IPS-18c (cell line): Measurements from ENCODE around the gene AMZ1.
"Not testable (repeated sequence)": the region's sequence is repeated elsewhere in the genome, so short reads cannot be mapped to it uniquely, and the experiment has no call there.

Experiments used
- H3K4me3 ChIP-seq: 2 replicates; pipeline ENCODE4 v1.7.0; 2013; ENCODE audit warnings: low read depth, mild to moderate bottlenecking, low read length, moderate library complexity; ENCODE audit not compliant: insufficient read depth
- H3K9me3 ChIP-seq: one replicate; pipeline ENCODE4 v1.6.1; 2013; ENCODE audit warnings: mild to moderate bottlenecking, low read length, moderate library complexity; ENCODE audit not compliant: control insufficient read depth, insufficient read depth

Gene AMZ1

DNA sequence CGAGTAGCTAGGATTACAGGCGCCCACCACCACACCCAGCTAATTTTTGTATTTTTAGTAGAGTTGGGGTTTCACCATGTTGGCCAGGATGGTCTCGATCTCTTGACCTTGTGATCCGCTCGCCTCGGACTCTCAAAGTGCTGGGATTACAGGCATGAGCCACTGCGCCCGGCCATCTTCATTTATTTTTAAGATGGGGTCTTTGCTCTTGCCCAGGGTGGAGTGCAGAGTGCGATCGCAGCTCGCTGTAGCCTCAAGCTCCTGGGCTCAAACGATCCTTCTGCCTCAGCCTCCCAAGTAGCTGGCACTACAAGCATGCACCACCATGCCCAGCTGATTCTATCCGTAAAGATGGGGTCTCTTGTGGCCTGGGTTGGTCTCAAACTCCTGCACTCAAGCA, 39.2 kb downstream of the AMZ1 start:
- not testable (repeated sequence) for H3K9me3 ChIP-seq, H3K4me3 ChIP-seq

DNA sequence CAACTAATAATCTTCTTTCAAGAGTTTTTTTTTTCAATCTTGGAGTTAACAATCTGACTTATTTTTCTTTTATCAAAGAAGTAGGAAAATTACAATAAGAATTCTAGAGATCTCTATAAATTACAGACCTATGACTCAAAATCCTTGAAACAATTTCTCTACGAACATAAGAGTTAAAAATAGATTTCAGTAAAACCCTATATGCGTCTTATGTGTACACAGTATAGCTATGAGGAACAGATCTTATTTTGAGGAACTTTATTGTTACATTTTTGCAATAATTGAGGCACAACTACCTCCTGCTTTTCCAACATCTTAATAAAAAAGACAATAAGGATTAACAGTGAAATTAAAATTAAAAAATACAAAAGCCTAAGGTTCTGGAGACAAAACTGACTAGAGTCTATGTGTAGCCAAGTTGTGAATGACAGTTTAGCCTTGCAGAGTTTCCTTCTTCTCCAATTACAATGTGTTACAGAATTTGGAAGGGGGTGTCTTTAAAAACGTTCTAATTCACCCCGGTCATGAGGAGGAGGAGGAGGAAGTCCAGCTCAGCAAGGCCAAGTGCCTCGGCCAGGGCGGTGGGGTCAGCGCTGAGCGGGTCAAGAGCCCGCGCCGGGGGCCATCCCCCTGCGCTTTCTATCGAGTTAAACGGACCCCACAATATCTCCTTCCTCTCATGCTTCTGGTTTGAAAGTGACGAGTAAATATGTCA, 40.5 kb downstream of the AMZ1 start:
- Histone ChIP-seq H3K4me3 (no peak overlapping the region), H3K9me3 (no peaks in the 10 kb centered on the region)

DNA sequence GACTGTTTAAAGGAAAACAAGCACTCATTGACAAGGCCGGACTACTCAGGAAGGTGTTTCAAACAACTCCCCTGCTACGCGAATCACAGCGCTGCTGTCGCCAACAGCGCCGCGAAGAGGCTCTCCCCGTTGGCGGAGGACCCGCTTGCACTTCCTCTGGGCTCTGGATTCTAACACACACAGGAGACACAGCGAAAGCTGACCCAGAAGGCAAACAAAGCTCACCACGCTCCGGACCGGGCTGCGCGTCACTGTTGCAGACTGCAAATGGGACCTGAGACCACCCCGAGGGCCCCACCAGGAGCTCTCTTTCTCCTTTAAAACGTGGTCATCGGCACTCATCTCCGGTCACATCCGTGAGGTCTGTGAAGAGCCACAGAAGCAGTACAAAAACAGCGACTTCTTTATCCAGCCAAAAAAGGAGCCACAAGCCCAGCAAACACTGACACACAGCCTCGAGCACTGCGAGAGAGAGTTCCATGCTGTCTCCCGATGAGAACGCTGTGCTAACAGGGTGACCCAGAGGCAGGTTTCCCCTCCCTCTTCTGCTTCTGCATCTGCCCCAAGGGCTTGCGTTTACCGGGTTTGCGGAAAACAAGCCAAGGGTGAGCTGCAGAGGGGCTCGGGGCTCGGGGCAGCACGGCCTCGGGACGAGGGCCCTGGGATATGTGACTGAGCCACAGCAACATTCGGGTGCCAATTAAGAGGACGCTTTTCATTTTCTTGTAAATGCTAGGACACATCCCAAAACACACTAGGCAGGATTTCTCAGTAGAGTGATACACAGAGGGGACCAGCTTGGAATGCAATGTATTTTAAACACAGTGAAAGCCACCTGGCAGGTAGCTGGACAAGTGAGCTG, 41.3 kb downstream of the AMZ1 start:
- Histone ChIP-seq H3K9me3 (no peaks in the 10 kb centered on the region), H3K4me3 (no peak overlapping the region)

DNA sequence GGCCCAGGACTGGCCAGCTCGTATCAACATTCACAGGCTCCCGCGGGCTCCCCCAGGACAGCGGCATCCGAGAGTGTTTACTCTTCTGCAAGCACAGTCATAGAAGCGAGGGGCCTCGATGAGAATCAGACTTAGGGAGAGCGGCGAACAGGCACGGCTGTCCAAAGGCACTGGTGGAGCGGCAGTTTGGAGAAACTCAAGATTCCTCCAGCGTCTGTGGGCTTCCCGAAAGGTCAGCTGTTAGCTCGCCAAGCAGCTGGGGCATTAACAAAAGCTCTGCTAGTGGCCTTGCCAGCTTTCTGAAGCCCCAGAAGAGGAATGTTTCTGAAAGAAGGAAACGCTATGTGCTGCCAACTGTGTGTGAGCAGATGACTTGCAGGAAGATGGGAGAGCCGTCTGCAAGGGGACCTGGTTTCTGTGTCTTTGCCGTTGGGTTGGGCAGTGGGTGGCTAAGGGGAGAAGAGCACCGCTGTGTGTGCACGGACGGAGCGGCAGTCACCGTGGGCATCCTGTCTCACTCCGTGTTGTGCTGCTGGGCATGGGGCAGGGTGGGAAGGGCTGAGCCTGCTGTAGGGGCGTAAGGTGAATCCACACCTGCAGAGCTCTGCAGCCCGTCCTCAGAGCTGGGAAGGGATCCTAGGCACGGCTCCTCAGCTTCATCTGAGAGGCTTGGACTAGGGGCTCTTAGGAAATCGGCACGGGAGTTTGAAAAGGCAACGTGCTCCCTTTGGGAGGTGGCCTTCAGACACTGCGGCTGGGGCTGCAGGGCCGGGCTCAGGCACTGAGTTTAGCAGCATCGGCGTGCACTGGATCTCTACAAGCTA, 42.1 kb downstream of the AMZ1 start:
- Histone ChIP-seq H3K4me3 (no peak overlapping the region), H3K9me3 (no peaks in the 10 kb centered on the region)

DNA sequence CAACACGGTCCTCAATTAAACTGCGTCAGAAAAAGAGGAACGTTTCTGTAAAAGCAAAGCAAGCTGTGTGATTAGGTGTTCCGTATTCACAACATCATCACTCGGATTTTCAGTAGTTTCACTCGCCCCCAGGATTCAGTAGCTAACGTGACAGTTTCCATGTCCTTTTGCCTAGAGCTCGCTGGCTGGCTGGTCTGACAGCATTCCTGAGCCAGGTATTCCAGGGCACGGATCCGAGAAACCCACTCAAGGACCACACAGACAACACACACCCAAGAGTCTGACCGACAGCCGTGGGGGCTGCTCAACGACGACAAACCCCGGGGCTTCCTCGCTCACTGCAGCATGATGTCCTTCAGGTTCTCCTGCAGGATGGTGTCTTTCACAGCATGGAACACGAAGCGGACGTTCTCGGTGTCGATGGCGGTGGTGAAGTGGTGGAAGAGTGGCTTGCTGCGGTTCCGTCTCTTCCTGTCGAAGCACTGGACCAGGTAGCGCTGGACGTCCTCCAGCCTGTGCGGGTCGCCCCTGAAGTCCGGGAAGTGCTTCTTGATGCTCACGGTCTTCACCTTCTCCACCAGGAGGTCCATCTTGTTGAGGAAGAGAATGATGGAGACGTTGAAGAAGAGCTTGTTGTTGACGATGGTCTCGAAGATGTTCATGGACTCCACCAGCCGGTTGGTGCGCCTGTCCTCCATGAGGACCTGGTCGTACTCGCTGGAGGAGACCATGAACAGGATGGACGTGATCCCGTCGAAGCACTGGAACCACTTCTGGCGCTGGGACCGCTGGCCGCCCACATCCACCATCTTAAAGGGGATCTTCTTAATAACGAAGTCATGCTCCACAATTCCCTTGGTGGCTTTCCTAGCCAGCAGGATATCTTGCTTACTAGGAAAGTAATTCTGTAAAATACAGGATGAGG, 43.1 kb downstream of the AMZ1 start:
- no peaks in the 10 kb centered on the region for H3K9me3 ChIP-seq
- H3K4me3 ChIP-seq: no peak overlapping the region

DNA sequence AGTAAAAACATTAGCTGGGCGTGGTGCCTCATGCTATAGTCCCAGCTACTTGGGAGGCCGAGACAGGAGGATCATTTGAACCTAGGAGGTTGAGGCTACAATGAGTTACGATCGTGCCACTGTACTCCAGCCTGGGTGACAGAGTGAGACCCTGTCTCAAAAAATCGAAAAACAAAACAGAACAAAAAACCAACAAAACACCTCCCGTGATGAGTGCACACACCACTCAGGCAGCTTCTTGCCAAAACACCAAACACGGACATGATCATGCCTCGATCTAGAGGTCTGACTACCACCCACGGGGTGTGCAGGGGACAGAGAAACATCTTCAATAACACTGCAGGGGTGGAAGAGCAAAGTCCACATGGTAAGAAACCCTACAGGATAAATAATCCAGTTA, 44.4 kb downstream of the AMZ1 start:
- Histone ChIP-seq H3K4me3 (no peak overlapping the region), H3K9me3 (no peaks in the 10 kb centered on the region)

DNA sequence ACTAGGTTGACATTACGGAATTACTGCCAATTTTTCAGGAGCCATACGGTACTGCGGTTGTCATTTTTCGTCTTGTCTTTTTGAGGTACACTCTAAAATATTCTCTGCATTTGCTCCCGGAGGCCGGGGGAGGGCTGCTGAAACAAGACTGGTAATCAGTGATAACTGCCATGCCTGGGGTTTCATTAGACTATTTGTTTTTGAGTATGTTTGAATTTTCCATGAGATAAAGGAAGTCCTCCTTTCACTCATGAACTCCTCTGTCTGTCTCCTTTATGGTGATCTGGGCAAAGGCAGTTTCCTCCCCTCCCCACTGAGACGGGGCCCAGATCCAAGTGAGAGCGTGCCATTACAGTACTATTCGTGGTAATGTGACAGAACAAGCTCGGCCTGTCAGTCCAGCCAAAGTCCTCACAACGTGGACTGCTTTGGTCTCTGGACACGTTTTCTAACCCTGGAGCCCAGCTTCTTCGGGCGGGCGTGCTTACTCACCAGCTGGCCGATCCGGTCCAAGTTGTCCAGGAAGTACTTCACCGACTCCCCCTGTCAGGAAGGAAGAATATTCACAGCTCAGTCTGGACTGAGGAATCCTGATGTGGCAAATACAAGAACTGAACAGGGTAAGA, 45.1 kb downstream of the AMZ1 start:
- Histone ChIP-seq H3K9me3 (no peaks in the 10 kb centered on the region), H3K4me3 (no peak overlapping the region)

DNA sequence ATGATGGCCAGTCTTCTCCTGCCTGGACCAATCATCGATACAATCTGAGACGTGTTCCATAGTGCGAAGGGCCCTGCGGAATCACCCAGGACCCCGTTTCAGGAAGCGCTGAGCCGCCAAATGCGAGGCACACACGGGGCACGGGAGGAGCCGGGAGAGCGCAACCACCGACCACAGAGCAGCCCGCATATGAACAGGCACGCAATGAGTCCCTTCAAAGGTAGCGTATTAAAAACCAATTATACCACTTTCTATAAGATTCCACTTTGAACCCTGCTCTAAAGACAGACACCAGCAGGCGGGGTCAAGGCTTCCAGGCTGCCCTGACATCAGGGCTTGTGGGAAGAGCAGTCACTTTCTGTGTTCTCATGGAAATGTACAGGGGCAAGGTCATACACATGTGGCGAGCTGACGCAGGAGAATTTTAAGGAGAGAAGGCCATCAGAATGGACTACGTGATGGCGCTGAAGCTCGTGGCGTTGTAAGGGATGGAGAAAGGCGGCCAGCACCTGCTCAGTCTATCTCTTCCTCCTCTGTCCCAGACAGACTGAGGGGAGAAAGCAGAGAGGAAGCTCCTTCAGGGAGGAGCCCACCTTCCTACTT, 46.2 kb downstream of the AMZ1 start:
- Histone ChIP-seq H3K9me3 (no peaks in the 10 kb centered on the region), H3K4me3 (no peak overlapping the region)

DNA sequence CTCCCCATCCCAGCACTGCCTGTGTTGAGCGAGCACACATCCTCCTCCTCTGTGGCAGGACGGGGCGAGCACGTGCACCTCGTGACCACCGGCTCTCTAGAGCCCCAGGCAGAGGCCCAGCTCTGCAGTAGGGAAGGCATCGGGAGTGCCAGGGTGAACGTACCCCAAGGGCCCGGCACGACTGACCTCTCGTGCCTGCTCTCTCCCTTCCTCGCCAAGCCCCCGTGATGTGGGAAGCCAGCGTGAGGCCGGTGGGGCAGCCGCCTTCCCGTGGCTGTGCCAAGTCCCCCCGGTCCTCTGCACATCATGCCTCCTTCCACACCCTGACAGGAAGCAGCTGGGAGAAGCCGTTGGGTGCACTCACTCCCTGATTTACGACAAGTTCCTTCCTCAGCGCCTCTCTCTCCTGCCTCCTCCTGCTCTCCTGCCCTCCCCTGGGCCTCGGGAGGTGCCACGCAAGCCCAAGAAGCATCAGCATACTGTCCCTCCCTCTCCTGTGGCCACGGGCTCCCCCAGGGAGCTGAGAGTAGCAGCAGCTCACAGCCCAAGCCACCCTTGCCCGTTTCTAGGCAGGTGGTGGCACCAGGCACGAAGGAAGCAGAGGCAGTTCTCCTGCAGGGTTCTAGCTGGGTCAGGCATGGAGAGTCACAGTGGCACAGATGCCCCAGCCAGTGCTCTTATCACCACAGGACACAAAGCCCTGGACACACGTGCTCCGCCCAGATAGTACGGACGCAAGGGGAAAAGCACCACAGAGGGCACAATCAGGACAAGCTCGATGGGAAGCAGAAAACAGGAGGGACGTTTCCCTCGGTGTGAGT, 47.0 kb downstream of the AMZ1 start:
- no peak overlapping the region for H3K4me3 ChIP-seq
- no peaks in the 10 kb centered on the region for H3K9me3 ChIP-seq

DNA sequence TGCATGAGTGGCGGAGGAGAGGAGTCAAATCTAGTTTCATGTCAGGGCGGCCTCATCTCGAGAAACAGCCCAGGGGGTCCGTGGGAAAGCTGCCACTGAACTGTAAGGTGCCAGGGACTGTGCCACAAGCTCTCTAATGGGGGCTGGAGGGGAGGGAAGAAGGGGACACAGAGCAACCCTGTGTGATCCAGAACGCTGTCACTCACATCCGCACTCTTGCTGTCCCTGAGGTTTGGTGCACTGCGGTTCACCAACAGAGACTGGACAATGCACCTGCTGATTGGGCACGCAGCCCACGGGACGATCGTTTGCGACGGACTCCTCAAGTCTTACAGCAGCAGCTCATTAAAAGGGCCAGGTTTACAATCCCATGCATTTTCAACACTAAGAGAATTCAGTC, 47.7 kb downstream of the AMZ1 start:
- no peak overlapping the region for H3K4me3 ChIP-seq

DNA sequence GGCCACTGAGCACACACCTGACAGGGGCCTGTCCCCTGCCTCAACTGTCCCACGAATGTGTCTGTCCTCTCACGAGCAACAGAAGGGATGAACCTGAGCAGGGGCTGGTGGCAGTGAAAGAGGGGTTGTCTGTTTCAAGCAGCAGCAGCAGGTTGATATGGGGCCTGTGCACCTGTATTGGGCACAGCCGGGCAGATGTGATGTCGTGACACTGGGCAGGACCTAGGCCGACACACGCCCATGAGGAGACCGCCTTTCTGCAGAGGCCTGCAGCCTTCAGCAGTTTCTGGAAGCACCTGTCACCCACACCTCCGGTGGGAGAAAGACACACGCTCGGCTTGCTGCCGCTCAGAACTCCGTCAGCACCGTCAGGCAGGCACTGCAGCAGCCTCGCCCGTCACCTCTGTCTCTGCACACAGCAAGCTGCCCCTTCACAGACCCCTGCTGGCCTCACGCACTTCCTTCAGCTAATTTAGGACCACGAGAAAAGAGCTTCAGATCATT, 48.5 kb downstream of the AMZ1 start:
- Histone ChIP-seq H3K4me3 (no peak overlapping the region), H3K9me3 (no peaks in the 10 kb centered on the region)

More for the DNA sequence above, 47.7 kb downstream of the AMZ1 start:
- H3K9me3 ChIP-seq: no peaks in the 10 kb centered on the region

DNA sequence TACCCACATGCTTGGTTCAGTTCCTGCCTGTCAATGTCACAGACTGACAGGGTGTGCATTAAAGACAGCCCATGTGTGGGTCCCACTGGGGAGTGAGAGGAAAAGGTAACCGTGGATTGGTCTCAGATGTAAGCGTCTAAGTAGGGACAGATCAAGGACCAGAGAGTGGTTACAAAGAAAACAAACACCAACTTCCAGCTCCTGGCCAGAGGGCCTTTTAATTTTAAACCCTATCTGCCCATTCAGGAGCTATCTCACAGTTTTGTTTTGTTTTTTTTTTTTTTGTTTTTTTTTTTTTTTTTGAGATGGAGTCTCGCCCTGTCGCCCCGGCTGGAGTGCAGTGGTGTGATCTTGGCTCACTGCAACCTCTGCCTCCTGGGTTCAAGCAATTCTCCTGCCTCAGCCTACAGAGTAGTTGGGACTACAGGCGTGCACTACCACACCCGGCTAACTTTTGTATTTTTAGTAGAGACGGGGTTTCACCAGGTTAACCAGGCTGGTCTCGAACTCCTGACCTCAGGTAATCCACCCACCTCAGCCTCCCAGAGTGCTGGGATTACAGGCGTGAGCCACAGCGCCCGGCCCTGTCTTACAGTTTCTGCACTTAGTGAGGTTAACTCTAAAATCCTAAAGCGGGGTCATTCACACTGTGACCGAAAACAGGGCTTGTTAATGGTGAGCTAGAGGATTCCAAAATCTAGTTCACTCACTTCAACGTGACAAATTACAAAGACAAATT, 49.2 kb downstream of the AMZ1 start:
- H3K9me3 ChIP-seq: not testable (repeated sequence)

DNA sequence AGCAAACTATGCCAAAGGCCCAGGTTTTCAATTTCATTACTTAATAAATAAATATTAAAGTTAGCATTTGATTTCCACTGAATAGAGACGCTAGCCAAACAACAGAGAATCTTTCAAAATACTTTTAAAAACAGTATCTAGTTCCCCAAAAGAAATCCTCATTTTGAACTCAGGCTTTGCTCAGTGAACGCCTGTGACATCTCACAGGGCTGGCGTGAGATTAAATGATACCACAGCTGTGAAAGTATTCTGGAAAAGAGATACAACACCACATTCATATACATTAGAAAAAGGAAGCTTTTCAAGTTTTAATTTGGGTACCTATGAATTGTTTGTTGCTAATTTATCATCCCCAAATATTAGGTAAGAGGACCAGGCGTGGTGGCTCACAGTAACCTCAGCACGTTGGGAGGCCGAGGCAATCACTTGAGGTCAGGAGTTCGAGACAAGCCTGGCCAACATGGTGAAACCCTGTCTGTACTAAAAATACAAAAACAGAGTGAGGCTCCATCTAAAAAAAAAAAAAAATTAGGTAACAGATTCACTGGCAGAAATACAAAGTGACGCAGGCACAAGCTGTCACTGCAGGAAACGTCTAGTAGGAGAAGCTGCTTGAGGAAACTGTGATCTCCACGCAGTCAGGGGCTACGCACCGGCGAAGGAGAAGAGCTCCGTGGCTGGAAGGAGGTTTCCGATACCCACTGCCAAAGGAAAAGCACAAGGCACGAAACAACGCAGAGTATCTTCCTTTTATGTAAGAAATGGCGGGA, 50.0 kb downstream of the AMZ1 start:
- Histone ChIP-seq H3K4me3 (no peak overlapping the region), H3K9me3 (no peaks in the 10 kb centered on the region)

More for the DNA sequence above, 49.2 kb downstream of the AMZ1 start:
- not testable (repeated sequence) for H3K4me3 ChIP-seq
